HG02763 (cell line): ENCODE results near the gene DLGAP1.
A peak's percentile ranks its signal among the peaks of the same experiment; 100 is the strongest.

Source experiments
- ATAC-seq: cut with Tn5 transposase; IDR thresholded peaks from one replicate; pipeline ENCODE4 v1.9.1; 2021; ENCODE audit warnings: mild to moderate bottlenecking, moderate library complexity; ENCODE audit not compliant: unreplicated experiment

Gene DLGAP1

DNA sequence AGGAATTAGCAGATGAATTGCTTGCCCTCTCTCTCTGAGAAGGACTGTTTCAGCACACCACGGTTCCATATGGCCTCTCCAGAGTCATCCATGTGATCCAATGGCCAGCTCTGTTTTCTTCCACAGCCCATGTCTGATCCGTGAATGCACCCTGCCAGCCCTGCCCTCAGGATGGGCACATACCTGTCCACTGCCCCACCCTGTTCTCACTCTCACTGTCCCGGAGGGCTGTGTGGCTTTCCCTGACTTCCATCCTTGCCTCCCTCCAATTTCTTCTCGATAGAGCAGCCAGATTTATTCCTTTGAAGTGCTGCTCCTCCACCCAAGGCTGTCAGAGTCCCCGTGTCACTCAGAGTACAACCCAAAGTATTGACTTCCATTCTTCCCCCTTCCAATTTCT lies 662.0 kb downstream of the DLGAP1 start:
- no peak for ATAC-seq

GRCh38 chr18:3792711-3793110 lies 662.4 kb downstream of the DLGAP1 start:
- ATAC-seq: no peak

DNA sequence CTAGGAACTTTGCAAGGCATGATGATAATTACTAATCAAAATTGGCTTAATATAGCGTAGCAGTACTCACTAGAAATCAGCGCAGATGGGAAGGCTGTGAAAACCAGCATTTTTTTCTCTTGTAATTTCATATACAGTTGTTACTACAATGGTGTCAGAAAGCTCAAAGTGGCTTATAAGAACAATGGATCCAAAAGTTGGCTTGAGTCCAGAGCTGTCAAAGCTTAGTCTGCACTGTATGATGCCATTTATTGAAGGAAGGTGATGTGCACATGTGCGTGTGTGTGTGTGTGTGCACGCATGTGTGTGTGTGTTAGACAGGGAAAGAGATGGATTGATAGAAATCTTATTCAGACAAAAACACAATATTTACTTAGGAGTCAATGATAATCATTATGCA lies 663.9 kb downstream of the DLGAP1 start:
- ATAC-seq: no peak

- ATAC-seq: no peak
Observed at GRCh38 chr18:3790703-3791102, 664.4 kb downstream of the DLGAP1 start.

DNA sequence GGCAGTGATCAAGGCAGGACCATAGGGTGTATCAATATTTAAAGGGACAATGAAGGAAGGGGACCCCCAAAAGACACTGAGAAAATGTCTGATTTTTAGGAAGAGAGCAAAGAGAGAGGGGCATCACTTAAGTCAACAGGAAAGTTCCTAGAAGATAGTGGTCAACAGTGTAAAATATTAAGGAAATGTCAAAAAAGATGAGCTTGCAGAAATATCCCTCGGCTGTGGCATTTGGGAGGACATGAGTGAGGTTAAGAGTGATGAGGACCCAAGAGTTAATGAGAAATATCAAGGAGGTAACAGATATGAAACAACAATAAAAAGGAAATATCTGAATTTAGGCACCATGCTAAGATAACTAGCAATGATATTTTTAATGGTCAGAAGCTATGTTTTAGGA lies 665.6 kb downstream of the DLGAP1 start:
- no peak for ATAC-seq

DNA sequence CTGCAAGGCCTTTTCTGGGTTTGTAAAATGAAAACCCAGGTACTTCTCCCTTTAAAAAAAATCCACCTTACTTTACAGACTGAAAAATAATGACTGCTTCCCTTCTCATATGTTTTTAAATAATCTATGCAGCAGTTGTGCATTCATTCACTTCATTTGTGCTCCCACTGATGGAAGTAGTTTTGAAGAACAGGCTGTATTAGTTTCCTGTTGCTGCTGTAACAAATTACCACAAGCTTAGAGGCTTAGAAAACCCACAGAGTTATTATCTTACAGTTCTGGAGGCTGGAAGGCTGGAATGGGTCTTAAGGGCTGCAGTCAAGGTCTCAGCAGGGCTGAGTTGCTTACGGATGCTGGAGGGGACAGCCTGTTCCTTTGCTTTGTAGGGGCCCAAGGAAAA lies 670.2 kb downstream of the DLGAP1 start:
- no peak for ATAC-seq

- ATAC-seq: no peak
Observed at GRCh38 chr18:3782901-3783300, 672.2 kb downstream of the DLGAP1 start.

- ATAC-seq: no peak
Observed at GRCh38 chr18:3777719-3778118, 677.4 kb downstream of the DLGAP1 start.

- ATAC-seq: no peak
Observed at GRCh38 chr18:3777122-3777521, 678.0 kb downstream of the DLGAP1 start.

- no peak for ATAC-seq
Observed at GRCh38 chr18:3775996-3776395, 679.1 kb downstream of the DLGAP1 start.

DNA sequence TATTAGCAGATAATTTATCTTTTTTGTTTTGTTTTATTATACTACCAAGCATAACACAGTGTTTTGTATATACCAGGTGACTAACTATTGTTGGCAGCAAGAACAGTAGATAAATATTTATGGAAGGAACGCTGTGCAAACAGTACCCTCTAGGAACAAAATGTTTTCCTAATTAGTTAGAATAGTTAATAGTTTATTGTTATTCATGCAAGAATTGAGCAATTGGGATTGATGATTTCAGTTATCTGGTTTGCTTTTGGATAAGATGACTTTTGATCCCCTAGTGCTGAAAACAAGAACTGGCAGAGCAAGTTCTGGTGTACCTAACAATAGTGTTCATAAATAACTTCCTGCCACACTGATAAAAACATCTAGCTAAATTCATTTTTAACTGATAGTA lies 681.8 kb downstream of the DLGAP1 start:
- no peak for ATAC-seq

DNA sequence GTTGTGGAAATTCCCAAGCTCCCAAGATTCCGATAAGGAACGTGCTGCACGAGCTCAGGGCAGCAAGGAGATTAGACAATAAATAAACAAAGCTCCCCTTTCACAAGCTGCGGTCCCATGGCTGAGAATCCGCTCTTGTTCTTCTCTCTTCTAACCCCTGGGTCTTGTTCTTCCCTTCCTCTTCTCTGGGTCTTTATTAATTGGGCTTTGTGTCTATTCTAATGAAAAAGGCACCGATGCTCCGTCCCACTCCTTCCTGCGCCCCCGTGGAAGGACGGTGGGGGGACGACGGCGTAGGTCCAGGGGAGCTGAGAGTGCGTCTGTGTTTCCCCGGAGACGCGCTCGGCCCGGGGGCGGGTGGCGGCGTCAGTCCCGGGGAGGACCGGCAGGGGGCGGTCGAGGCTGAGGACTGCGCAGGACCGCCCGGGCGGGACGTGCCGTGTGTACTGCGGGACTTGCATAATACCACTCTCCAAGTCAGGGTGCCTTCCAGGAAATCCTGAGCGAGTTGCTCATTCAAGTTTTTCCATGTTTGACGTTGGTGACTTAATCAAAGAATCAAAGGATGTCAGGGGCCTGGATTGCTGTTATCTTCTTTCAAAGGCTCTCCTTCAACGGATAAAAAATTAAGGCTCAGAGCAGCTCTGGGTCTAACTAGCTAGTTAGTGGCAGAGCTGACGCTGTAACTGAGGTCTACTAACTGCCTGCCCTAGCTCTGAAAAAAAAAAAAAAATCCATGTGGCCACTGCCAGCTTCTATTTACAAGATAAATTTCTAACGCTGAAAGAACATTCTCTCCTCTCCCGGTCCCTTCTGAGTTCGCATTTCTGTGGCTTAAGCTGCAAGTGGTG lies 683.8 kb downstream of the DLGAP1 start:
- ATAC-seq: peak; percentile 93

- ATAC-seq: no peak
Observed at GRCh38 chr18:3761266-3761665, 693.8 kb downstream of the DLGAP1 start.

- no peak for ATAC-seq
Observed at GRCh38 chr18:3760741-3761140, 694.4 kb downstream of the DLGAP1 start.

- no peak for ATAC-seq
Observed at GRCh38 chr18:3759099-3759498, 696.0 kb downstream of the DLGAP1 start.

- no peak for ATAC-seq
Observed at GRCh38 chr18:3758531-3758930, 696.6 kb downstream of the DLGAP1 start.

- no peak for ATAC-seq
Observed at GRCh38 chr18:3757361-3757760, 697.7 kb downstream of the DLGAP1 start.

DNA sequence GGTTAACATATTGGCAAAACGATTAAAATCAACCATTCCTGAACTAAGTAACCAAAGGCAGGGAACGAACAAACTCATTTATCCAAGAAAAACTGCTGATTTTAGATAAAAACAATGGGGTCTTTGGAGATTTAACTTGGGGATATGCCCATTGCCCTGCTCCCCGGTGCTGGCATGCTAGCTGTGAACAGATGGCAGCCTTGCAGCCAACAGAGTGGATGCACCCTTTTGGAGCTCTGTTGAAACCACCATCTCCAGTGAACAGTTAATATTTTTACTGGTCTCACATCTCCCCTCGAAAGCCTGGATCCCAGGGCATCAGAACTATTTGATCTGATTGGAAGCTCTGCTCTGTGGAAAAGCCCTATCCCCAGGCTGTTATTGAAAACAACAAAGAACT lies 702.0 kb downstream of the DLGAP1 start:
- ATAC-seq: no peak

GRCh38 chr18:3748086-3748485 lies 707.0 kb downstream of the DLGAP1 start:
- no peak for ATAC-seq

DNA sequence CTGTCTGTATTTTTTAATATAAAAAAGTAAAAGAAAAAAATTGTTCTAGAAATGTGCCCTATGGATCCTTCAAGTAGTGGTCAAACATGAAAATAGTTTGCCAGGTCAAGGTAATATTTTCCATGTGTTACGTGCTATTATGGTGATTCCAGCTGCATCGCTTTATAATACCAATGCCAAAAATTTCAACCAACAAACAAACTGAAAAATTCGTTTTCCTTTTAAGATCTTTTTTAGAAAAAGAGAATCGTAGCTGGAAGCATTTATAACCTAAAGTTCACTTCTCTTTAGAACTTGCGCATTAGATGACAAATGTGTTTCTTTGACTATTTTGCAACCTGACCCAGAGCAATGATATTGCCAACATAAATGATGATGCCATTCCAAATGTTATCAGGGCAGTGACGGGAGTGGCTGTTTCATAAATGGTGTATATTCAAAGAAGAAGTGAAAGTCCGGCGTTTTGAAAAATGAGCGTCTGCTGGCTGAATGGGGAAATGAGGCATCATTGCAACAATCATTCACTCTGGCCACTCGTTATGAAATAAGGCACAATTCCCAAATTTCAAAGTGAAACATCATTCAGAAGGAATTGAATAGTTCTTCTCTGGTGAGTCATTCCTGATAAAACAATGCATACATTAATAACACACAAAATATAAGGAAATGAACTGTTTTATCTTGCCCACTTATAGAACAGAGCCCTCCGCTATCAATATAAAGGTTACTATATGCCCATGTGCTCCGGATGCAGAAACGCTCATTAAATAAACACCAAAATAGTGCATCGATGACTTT lies 707.7 kb downstream of the DLGAP1 start:
- ATAC-seq: no peak

GRCh38 chr18:3742541-3742940 lies 712.6 kb downstream of the DLGAP1 start:
- ATAC-seq: no peak

DNA sequence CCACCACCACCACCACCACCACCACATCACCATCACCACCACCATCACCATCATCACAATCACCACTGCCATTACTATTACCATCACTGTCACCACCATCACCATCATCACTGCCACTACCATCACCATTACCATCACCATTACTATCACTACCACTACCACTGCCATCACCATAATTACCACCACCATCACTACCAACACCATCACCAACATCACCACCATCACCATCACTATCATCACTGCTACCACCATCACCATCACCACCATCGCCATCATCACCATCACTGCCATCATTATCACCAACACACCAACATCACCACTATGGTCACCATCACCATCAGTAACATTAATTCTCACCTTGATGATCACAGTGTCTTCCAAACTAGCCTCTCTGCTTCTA lies 713.8 kb downstream of the DLGAP1 start:
- ATAC-seq: no peak
